NT2/D1 (cell line): ENCODE results near the gene MNX1.

ENCODE experiments used
- YY1 ChIP-seq: IDR thresholded peaks from 2 replicates; pipeline ENCODE4 v1.6.1; 2011; ENCODE audit not compliant: insufficient read length, insufficient read depth
- ZNF274 ChIP-seq: IDR thresholded peaks from 2 replicates; pipeline ENCODE4 v1.6.1; 2011; ENCODE audit warnings: mild to moderate bottlenecking, low read depth, low read length

- TF ChIP-seq ZNF274 (no peak), YY1 (no peak)
Observed at GRCh38 chr7:157054927-157055326, 44.5 kb upstream of the MNX1 start.
